GM21390 (cell line): ENCODE results near the gene ERAS.

Source experiments
- ATAC-seq: cut with Tn5 transposase; IDR thresholded peaks from one replicate; pipeline ENCODE4 v1.9.1; 2021; ENCODE audit not compliant: unreplicated experiment

Gene ERAS, protein sequence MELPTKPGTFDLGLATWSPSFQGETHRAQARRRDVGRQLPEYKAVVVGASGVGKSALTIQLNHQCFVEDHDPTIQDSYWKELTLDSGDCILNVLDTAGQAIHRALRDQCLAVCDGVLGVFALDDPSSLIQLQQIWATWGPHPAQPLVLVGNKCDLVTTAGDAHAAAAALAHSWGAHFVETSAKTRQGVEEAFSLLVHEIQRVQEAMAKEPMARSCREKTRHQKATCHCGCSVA

DNA sequence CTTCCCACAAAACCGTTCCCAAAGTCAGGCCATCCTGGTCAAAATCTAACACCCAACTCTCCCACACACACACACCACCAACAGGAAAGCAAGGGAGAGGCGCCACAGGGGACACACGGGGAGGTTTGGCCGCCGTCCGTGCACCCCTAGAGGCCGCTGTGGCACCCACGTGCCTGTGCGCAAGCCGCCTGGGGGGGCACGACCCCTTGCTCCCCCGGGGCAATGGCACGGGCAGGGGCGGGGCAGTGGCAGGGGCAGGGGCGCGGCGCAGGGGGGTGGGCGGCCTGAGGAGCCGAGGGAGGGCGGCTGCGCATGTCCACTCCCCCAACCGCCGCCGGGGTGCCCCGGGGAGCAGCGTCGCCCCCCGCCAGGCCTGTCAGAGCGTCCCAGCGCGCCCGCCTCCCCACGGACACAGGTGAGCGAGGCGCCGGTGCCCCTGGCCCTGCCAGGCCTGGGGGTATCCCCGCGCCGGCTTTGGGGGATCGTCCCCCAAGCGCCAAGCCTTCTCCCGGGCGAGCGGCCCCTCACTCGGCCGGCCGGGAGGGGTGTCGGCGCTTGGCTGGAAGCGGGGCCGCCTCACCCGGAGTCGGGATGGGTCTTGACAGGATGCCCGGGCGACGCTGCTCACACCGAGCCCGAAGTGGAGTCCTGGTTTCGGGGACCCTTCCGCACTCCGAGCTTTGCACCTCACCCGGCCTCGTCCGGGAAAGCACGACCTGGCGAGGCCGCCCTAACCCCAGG is at the start of gene ERAS:
Gene ERAS (plus strand): TSS at position 379 of the 741 bp plus-strand sequence. CDS start 2,611 bp downstream, outside the sequence.
- no peak for ATAC-seq

GRCh38 chrX:48776818-48777439 is 49.4 kb upstream of the ERAS start:
- no peak for ATAC-seq

DNA sequence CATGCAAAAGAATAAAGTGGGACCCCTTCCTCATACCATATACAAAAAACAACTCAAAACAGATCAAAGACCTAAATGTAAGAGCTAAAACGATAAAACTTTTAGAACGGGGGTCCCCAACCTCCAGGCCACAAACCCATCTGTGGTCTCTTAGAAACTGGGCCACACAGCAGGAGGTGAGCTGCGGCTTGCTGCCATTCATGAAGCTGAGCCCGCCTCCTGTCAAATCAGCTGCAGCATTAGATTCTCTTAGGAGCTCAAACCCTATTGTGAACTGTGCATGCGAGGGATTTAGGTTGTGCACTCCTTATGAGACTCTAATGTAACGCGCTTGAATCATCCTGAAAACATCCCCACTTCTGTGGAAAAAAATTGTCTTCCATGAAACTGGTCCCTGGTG is 46.9 kb upstream of the ERAS start:
- no peak for ATAC-seq

DNA sequence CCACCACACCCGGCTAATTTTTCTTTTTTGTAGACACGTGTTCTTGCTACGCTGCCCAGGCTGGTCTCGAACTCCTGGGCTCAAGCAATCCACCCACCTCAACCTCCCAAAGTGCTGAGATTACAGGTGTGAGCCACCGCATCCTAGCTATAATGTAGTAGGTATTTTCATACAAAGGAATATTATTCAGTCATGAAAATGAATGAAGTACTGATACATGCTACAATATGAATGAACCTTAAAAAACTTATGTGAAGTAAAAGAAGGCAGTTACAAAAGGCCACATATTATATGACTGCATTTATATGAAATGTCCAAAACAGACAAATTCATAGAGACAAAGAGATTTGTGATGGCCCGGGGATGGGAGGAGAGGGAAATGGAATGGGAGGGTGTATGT is 44.6 kb upstream of the ERAS start:
- no peak for ATAC-seq

- no peak for ATAC-seq
Observed at GRCh38 chrX:48782216-48782615, 44.1 kb upstream of the ERAS start.

- no peak for ATAC-seq
Observed at GRCh38 chrX:48782795-48783194, 43.5 kb upstream of the ERAS start.

- no peak for ATAC-seq
Observed at GRCh38 chrX:48784726-48785125, 41.6 kb upstream of the ERAS start.

- no peak for ATAC-seq
Observed at GRCh38 chrX:48785186-48785539, 41.1 kb upstream of the ERAS start.

- no peak for ATAC-seq
Observed at GRCh38 chrX:48785540-48786214, 40.6 kb upstream of the ERAS start.

DNA sequence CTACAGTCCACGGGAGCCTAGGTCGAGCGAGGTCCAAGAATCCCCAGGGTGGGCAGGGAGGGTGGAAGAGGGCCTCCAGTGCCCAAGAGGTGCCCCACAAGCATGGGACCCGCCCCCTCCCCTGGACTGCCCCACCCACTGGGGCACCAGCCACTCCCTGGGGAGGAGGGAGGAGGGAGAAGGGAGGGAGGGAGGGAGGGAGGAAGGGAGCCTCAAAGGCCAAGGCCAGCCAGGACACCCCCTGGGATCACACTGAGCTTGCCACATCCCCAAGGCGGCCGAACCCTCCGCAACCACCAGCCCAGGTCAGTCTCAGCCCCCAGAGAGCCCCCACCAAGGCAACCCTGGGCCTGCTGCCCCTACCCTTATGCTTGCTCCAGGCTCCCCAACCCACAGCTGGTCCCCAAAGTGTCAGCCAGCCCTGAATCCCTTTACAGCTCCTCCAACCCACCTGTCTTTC is 39.9 kb upstream of the ERAS start, which contains the start of gene GATA1:
Gene GATA1 (plus strand): TSS at position 250 of the 460 bp plus-strand sequence. CDS start 4,520 bp downstream, outside the sequence.
- no peak for ATAC-seq

DNA sequence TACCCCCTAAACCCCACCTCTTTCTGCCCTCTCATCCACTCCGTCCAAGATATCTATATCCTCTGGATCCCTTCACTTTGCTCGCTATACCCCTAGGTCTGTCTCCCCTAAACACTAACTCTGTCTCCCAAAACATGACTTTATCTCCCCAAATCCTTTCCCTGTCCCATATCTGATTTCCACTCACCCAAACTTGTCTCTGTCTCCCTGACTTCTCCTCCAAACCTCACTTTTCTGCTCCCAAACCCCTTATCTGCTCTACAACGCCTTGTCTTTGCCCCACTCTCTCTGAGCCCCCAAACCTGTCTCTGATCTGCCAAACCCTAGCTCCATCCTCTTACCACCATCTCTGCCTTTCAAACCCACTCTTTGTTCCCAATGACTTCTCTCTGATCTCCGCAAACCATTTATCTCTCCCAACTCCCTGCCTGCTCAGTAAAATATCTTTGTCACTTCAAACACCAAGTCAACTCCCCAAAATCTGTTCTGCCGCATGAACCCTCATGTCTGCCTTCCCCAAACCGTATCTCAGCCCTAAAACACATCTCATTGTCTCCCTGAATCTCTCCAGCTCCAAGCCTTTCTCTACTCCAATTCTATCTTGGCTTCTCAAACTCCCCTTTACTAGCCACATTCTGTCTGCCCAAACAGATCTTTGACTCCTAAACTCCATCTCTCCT is 39.3 kb upstream of the ERAS start:
- no peak for ATAC-seq

GRCh38 chrX:48787505-48788443 is 38.5 kb upstream of the ERAS start:
- no peak for ATAC-seq

GRCh38 chrX:48789366-48790220 is 36.7 kb upstream of the ERAS start:
- ATAC-seq = no peak

DNA sequence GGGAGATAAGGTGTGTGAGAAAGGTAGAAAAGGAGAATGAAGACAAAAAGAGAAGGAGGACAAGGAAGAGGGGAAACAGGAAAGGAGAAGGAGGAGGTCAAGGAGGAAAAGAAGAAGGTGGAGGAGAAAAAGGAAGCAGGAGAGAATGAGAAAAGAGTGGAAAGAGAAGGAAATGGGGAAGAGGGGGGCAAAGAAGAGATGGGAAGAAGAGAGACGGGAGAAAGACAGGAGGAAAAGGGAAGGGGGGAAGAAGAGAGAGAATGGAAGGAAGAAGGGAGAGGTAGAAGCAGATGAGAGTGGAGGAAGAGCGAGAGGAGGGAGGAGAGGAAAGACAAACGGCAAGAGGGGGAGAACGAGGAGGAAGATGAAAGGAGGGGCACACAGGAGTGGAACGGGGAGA is 35.8 kb upstream of the ERAS start:
- no peak for ATAC-seq

- ATAC-seq = no peak
Observed at GRCh38 chrX:48791063-48791820, 35.1 kb upstream of the ERAS start.

DNA sequence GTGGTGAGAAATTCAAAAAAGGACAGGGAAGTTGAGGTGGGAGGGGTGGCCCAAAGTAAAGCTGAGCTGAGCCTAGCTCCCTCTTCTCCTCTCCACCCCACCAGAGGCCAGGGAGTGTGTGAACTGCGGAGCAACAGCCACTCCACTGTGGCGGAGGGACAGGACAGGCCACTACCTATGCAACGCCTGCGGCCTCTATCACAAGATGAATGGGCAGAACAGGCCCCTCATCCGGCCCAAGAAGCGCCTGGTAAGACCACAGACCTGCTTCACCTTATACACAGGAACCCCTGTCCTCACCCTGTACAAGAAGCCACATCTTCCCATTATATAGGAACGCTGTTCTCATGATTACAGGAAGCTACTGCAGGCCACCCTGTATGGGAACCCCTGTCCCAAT is 34.1 kb upstream of the ERAS start:
- ATAC-seq = no peak

- no peak for ATAC-seq
Observed at GRCh38 chrX:48793935-48794334, 32.4 kb upstream of the ERAS start.

- no peak for ATAC-seq
Observed at GRCh38 chrX:48794340-48794910, 31.9 kb upstream of the ERAS start.
